GOT3 (cell line): Measurements from ENCODE around the gene ALKBH6.
"Not testable (repeated sequence)": the region's sequence is repeated elsewhere in the genome, so short reads cannot be mapped to it uniquely, and the experiment has no call there.

Source experiments
- DNase-seq: peaks from one replicate; lab custom pipeline; 2025; ENCODE audit warnings: mixed read lengths; lab: John Stamatoyannopoulos, UW

Gene ALKBH6

GRCh38 chr19:35992907-35993765 is 20.9 kb downstream of the ALKBH6 start:
- DNase-seq = no peak

GRCh38 chr19:35991731-35992450 is 22.1 kb downstream of the ALKBH6 start:
- no peak for DNase-seq

GRCh38 chr19:35990771-35991730 is 23.0 kb downstream of the ALKBH6 start:
- no peak for DNase-seq

GRCh38 chr19:35990156-35990555 is 23.9 kb downstream of the ALKBH6 start:
- no peak for DNase-seq

GRCh38 chr19:35988824-35989223 is 25.2 kb downstream of the ALKBH6 start:
- no peak for DNase-seq

GRCh38 chr19:35987571-35987896 is 26.5 kb downstream of the ALKBH6 start:
- no peak for DNase-seq

GRCh38 chr19:35986664-35987570 is 27.1 kb downstream of the ALKBH6 start:
- DNase-seq = no peak

GRCh38 chr19:35986111-35986510 is 27.9 kb downstream of the ALKBH6 start:
- no peak for DNase-seq

GRCh38 chr19:35983177-35983576 is 30.8 kb downstream of the ALKBH6 start:
- DNase-seq = no peak

GRCh38 chr19:35980997-35981396 is 33.0 kb downstream of the ALKBH6 start:
- DNase-seq = not testable (repeated sequence)

GRCh38 chr19:35978832-35979365 is 35.1 kb downstream of the ALKBH6 start:
- no peak for DNase-seq

- no peak for DNase-seq
Observed at GRCh38 chr19:35978271-35978670, 35.7 kb downstream of the ALKBH6 start.

GRCh38 chr19:35977446-35978222 is 36.4 kb downstream of the ALKBH6 start:
- no peak for DNase-seq

- no peak for DNase-seq
Observed at GRCh38 chr19:35975608-35976214, 38.3 kb downstream of the ALKBH6 start.

- DNase-seq = no peak
Observed at GRCh38 chr19:35973487-35973886, 40.5 kb downstream of the ALKBH6 start.

GRCh38 chr19:35966771-35967170 is 47.2 kb downstream of the ALKBH6 start:
- DNase-seq = no peak

- no peak for DNase-seq
Observed at GRCh38 chr19:35963514-35963913, 50.5 kb downstream of the ALKBH6 start.

- no peak for DNase-seq
Observed at GRCh38 chr19:35960432-35960972, 53.5 kb downstream of the ALKBH6 start.

- no peak for DNase-seq
Observed at GRCh38 chr19:35959968-35960320, 54.1 kb downstream of the ALKBH6 start.
